Panc1 (cell line): ENCODE data around the gene ACAT2. TPM values are rescaled to one million over a fixed set of nuclear protein-coding genes. Genes with fewer than 3 reads are reported as not detected.

Experiments
- ATAC-seq: fragments of 200-7000 bp; cut with Tn5 transposase; 2 replicates; pipeline ENCODE4 v1.9.1; 2020; ENCODE audit warnings: mild to moderate bottlenecking, moderate library complexity
- BruUV-seq: library from RNA; stranded (reverse); fragments of 400-500 nt; replicated peaks from 2 replicates; lab custom pipeline; 2021; lab: Mats Ljungman, UMichigan
- CTCF ChIA-PET: fragments of 300-600 bp; sonication (Branson Sonifier 250); formaldehyde crosslinking; loops from one replicate; lab custom pipeline; 2022; ENCODE audit warnings: antibody characterized with exemption; lab: Charles Lee
- POLR2A ChIA-PET: fragments of 300-600 bp; sonication (Branson Sonifier 250); formaldehyde crosslinking; loops from one replicate; lab custom pipeline; 2022; ENCODE audit warnings: antibody characterized with exemption; lab: Charles Lee
- DNase-seq: peaks from one replicate; pipeline ENCODE4 v3.0.0-alpha.2; 2010; ENCODE audit warnings: low read depth, low spot score
- H3K27ac ChIP-seq: 2 replicates; pipeline ENCODE4 v1.5.1; 2011; ENCODE audit warnings: mild to moderate bottlenecking, low read length, inconsistent platforms
- H3K27me3 ChIP-seq: fragments of 200-500 bp; sonication (Bioruptor generic); 2 replicates; pipeline ENCODE4 v1.6.0; 2014; ENCODE audit warnings: low read length, inconsistent platforms; ENCODE audit not compliant: control insufficient read depth, insufficient read depth
- H3K36me3 ChIP-seq: fragments of 200-500 bp; sonication (Bioruptor generic); 2 replicates; pipeline ENCODE4 v1.5.1; 2014; ENCODE audit warnings: inconsistent platforms, mild to moderate bottlenecking, low read length, moderate library complexity; ENCODE audit not compliant: control insufficient read depth, insufficient read depth
- H3K4me1 ChIP-seq: 2 replicates; pipeline ENCODE4 v1.5.1; 2011; ENCODE audit warnings: inconsistent platforms, mild to moderate bottlenecking, low read length, moderate library complexity; ENCODE audit not compliant: control insufficient read depth, insufficient read depth
- H3K4me3 ChIP-seq, 2 experiments: 2 replicates each; pipeline ENCODE4 v1.5.1; 2011 to 2012; ENCODE audit warnings: low read depth in 2 of 2, low read length in 2 of 2, mild to moderate bottlenecking in 2 of 2, inconsistent platforms in 1 of 2, moderate library complexity in 1 of 2
- H3K9me3 ChIP-seq: fragments of 200-500 bp; sonication (Bioruptor generic); 2 replicates; pipeline ENCODE4 v1.5.1; 2014; ENCODE audit warnings: low read depth, mild to moderate bottlenecking, inconsistent platforms, low read length, moderate library complexity; ENCODE audit not compliant: control insufficient read depth, insufficient read depth
- CTCF ChIP-seq: fragments of 450-650 bp; IDR thresholded peaks from 2 replicates; pipeline ENCODE4 v1.5.1; 2017; ENCODE audit warnings: mild to moderate bottlenecking
- POLR2AphosphoS5 ChIP-seq: IDR thresholded peaks from 2 replicates; pipeline ENCODE4 v1.6.1; 2012; ENCODE audit warnings: mild to moderate bottlenecking, low read depth, low read length, moderate library complexity
- REST ChIP-seq, 2 experiments: IDR thresholded peaks; 2 replicates each; pipeline ENCODE4 v1.6.1; 2011 to 2012; ENCODE audit warnings: low read depth in 2 of 2, control low read depth in 1 of 2, low read length in 1 of 2, mild to moderate bottlenecking in 1 of 2, moderate library complexity in 1 of 2; ENCODE audit not compliant: insufficient read depth in 1 of 2
- SIN3A ChIP-seq: IDR thresholded peaks from 2 replicates; pipeline ENCODE4 v1.6.1; 2012; ENCODE audit warnings: low read depth, mild to moderate bottlenecking, low read length, moderate library complexity, borderline replicate concordance; ENCODE audit not compliant: insufficient read depth
- TCF7L2 ChIP-seq: IDR thresholded peaks from 2 replicates; pipeline ENCODE4 v1.6.1; 2011; ENCODE audit warnings: mild to moderate bottlenecking, low read depth, low read length, inconsistent platforms
- in situ Hi-C: cut with HindIII; loops from 2 replicates; pipeline ENCODE4 v1.10.0; 2016; ENCODE audit warnings: low sequenced_read_pairs, low pct_unique_long_range_greater_than_20kb
- intact Hi-C: fragments of 100-400 bp; cut with micrococcal nuclease; formaldehyde crosslinking; loops from one replicate; pipeline ENCODE4 v1.10.0; 2022; ENCODE audit not compliant: unreplicated experiment
- total RNA-seq: library from RNA; stranded (reverse); gene quantifications from one replicate; pipeline ENCODE4 v1.2.1, GENCODE V29; 2021; ENCODE audit not compliant: unreplicated experiment

The ACAT2 gene
- total RNA-seq, 1 experiment from 2014 or later, result 112 TPM

GRCh38 chr6:159788276-159788675 lies 26.4 kb downstream of the ACAT2 start:
- H3K27ac ChIP-seq, result peak overlapping the region; percentile 87
- intact Hi-C loops, result loop anchor here (5.0 kb wide), 1 partner anchor 96 kb away; the partner anchor contains the start of gene SOD2
- H3K36me3 ChIP-seq, result peaks cover 55% of the 10 kb centered on the region
- no peak for DNase-seq
- in situ Hi-C loops, result no loop called here
- no peak for ATAC-seq
- H3K27me3 ChIP-seq, result no peaks in the 10 kb centered on the region
- H3K9me3 ChIP-seq, result no peaks in the 10 kb centered on the region
- TF ChIP-seq REST (IDR thresholded peaks at IDR 0.05; ENCODE audit: insufficient read depth in 1 of 2, low read depth in 2 of 2, low read length in 1 of 2) (no peak), POLR2AphosphoS5 (no peak), CTCF (no peak), TCF7L2 (no peak), SIN3A (no peak)
- BruUV-seq, result no TSS peak
- ChIA-PET POLR2A (interaction anchor here (0.6 kb wide), 1 partner anchor 18 kb away, joined by 3 read pairs; no protein-coding TSS in a partner anchor), CTCF (no interaction called here)
- peak overlapping the region; percentile 98 to 99 for H3K4me3 ChIP-seq
- H3K4me1 ChIP-seq, result peaks cover 28% of the 10 kb centered on the region; the same call in 1 of the 2 replicates

DNA sequence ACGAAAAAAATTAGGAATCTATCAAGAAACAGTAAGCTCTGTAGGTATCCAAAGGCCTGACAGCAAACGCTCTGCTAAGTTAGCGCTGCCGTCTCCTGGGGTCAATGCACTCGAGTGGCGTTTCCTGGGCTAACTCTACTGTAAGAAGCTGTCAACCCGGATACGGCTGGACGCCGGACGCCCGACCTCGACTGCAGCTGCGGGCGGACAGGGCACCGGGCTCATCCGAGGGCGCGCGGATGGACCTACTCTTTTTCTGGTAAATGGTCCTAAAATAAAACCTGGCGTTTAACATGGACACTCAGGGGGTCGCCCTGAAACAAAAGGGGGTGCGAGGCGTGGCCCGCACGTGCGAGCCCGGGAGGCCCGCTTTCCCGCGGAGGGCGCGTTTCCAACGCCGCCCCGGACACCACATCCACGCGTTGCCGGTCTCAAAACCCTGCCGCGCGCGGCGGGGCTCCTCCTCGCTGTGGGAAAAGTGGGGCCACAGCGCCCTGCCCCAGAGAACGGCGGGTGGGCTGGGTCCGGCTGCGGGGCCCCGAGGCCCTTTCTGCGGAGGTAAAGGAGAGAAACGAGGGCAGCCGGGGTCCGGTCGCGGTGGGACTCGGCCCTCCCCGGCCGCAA lies 27.0 kb downstream of the ACAT2 start:
- H3K27me3 ChIP-seq, result no peaks in the 10 kb centered on the region
- ChIA-PET POLR2A (interaction anchor here (0.6 to 0.7 kb wide), 2 partner anchors 19 to 26 kb away, joined by 3 to 6 read pairs; no protein-coding TSS in a partner anchor), CTCF (no interaction called here)
- ATAC-seq, result no peak; the same call in 1 of the 2 replicates
- peak overlapping the region; percentile 98 to 99 for H3K4me3 ChIP-seq
- peak overlapping the region; percentile 87 for H3K27ac ChIP-seq
- DNase-seq, result no peak
- H3K36me3 ChIP-seq, result peaks cover 54% of the 10 kb centered on the region
- intact Hi-C loops, result loop anchor here (5.0 kb wide), 1 partner anchor 97 kb away; the partner anchor contains the start of gene SOD2
- in situ Hi-C loops, result no loop called here
- no peaks in the 10 kb centered on the region for H3K9me3 ChIP-seq
- TF ChIP-seq SIN3A (peak; percentile 60; the same call in 1 of the 2 replicates), REST (IDR thresholded peaks at IDR 0.05; ENCODE audit: insufficient read depth in 1 of 2, low read depth in 2 of 2, low read length in 1 of 2) (no peak), POLR2AphosphoS5 (no peak), CTCF (no peak), TCF7L2 (no peak)
- peaks cover 28% of the 10 kb centered on the region; the same call in 1 of the 2 replicates for H3K4me1 ChIP-seq
- no TSS peak for BruUV-seq
